SU-DHL-6 (cell line): ENCODE data around the gene DNAAF3.

Experiments
- H2AFZ ChIP-seq: fragments of 200-600 bp; sonication (generic); 2 replicates; pipeline ENCODE4 v1.6.1; 2014; ENCODE audit warnings: low read depth, mild to moderate bottlenecking, moderate library complexity, mixed read lengths, antibody characterized with exemption, low read length; ENCODE audit not compliant: severe bottlenecking
- H3F3A ChIP-seq: fragments of 200-600 bp; shearing (Covaris generic); 2 replicates; pipeline ENCODE4 v1.6.0; 2016; ENCODE audit warnings: antibody characterized with exemption, mild to moderate bottlenecking; ENCODE audit not compliant: insufficient read depth
- H3K27ac ChIP-seq: fragments of 200-600 bp; sonication (generic); 2 replicates; pipeline ENCODE4 v1.5.1; 2016; ENCODE audit warnings: low read depth, mild to moderate bottlenecking, low read length, moderate library complexity, mixed read lengths
- H3K27me3 ChIP-seq: fragments of 200-600 bp; sonication (generic), shearing (Covaris generic); 2 replicates; pipeline ENCODE4 v1.6.0; 2014; ENCODE audit warnings: mild to moderate bottlenecking, low read length
- H3K36me3 ChIP-seq: fragments of 200-600 bp; sonication (generic); 2 replicates; pipeline ENCODE4 v1.6.1; 2014; ENCODE audit warnings: mild to moderate bottlenecking, low read length, mixed read lengths
- H3K4me2 ChIP-seq: fragments of 300-600, 200-600 bp; shearing (Covaris generic), sonication (generic); 2 replicates; pipeline ENCODE4 v1.6.0; 2014; ENCODE audit warnings: low read length, low read depth, mild to moderate bottlenecking; ENCODE audit not compliant: poor library complexity, severe bottlenecking
- H3K4me3 ChIP-seq: fragments of 200-600 bp; sonication (generic); 2 replicates; pipeline ENCODE4 v1.5.1; 2014; ENCODE audit warnings: antibody characterized with exemption, low read length, mild to moderate bottlenecking, mixed read lengths; ENCODE audit not compliant: insufficient read depth, poor library complexity, severe bottlenecking
- H3K79me2 ChIP-seq: fragments of 200-600 bp; sonication (generic); 2 replicates; pipeline ENCODE4 v1.6.1; 2014; ENCODE audit warnings: mild to moderate bottlenecking, low read length, moderate library complexity; ENCODE audit not compliant: insufficient read depth
- H3K9ac ChIP-seq: fragments of 200-600 bp; sonication (generic); 2 replicates; pipeline ENCODE4 v1.7.0; 2014; ENCODE audit warnings: mild to moderate bottlenecking, low read length
- H3K9me2 ChIP-seq: fragments of 200-600 bp; sonication (generic); replicated peaks from 2 replicates; pipeline ENCODE4 v1.6.1; 2014; ENCODE audit warnings: low read length; ENCODE audit not compliant: insufficient read depth
- H3K9me3 ChIP-seq: fragments of 200-600 bp; sonication (generic); 2 replicates; pipeline ENCODE4 v1.6.1; 2014; ENCODE audit warnings: low read length, mixed read lengths; ENCODE audit not compliant: insufficient read depth
- H4K20me1 ChIP-seq: fragments of 200-600 bp; sonication (generic); 2 replicates; pipeline ENCODE4 v1.6.1; 2014; ENCODE audit warnings: low read depth, mild to moderate bottlenecking, antibody characterized with exemption, low read length, moderate library complexity, mixed read lengths
- EZH2phosphoT487 ChIP-seq: fragments of 200-600 bp; sonication (generic), shearing (Covaris generic); conservative IDR thresholded peaks from 2 replicates; pipeline ENCODE4 v1.6.1; 2018; ENCODE audit warnings: mild to moderate bottlenecking, antibody characterized with exemption, low read length, moderate library complexity, mixed read lengths
- TF ChIP-seq, protein P1 (sequence below): fragments of 200-600 bp; sonication (generic); IDR thresholded peaks from one replicate; pipeline ENCODE4 v1.5.1; 2017; ENCODE audit warnings: antibody characterized with exemption, mild to moderate bottlenecking, low read length, moderate library complexity; ENCODE audit not compliant: insufficient read depth, poor library complexity, severe bottlenecking

The DNAAF3 gene

GRCh38 chr19:55112777-55113569, 53.4 kb downstream of the DNAAF3 start:
- Histone ChIP-seq H3F3A (peaks cover 8% of the 10 kb centered on the region), H3K4me2 (peak overlapping the region; percentile 80), H4K20me1 (no peaks in the 10 kb centered on the region; the same call in 1 of the 2 replicates), H3K27ac (peak overlapping the region; percentile 91), H3K27me3 (no peaks in the 10 kb centered on the region), H3K4me3 (peak overlapping the region; percentile 25), H2AFZ (no peak overlapping the region), H3K79me2 (peaks cover 84% of the 10 kb centered on the region), H3K9me2 (no peaks in the 10 kb centered on the region), H3K36me3 (0 out of 2 replicates have a peak, but pooled peaks cover 3% of the 10 kb centered on the region), H3K9ac (peak overlapping the region; percentile 94), H3K9me3 (no peaks in the 10 kb centered on the region)
- no peak for TF ChIP-seq EZH2phosphoT487
- TF ChIP-seq, protein P1, sequence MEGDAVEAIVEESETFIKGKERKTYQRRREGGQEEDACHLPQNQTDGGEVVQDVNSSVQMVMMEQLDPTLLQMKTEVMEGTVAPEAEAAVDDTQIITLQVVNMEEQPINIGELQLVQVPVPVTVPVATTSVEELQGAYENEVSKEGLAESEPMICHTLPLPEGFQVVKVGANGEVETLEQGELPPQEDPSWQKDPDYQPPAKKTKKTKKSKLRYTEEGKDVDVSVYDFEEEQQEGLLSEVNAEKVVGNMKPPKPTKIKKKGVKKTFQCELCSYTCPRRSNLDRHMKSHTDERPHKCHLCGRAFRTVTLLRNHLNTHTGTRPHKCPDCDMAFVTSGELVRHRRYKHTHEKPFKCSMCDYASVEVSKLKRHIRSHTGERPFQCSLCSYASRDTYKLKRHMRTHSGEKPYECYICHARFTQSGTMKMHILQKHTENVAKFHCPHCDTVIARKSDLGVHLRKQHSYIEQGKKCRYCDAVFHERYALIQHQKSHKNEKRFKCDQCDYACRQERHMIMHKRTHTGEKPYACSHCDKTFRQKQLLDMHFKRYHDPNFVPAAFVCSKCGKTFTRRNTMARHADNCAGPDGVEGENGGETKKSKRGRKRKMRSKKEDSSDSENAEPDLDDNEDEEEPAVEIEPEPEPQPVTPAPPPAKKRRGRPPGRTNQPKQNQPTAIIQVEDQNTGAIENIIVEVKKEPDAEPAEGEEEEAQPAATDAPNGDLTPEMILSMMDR: peak; percentile 61

DNA sequence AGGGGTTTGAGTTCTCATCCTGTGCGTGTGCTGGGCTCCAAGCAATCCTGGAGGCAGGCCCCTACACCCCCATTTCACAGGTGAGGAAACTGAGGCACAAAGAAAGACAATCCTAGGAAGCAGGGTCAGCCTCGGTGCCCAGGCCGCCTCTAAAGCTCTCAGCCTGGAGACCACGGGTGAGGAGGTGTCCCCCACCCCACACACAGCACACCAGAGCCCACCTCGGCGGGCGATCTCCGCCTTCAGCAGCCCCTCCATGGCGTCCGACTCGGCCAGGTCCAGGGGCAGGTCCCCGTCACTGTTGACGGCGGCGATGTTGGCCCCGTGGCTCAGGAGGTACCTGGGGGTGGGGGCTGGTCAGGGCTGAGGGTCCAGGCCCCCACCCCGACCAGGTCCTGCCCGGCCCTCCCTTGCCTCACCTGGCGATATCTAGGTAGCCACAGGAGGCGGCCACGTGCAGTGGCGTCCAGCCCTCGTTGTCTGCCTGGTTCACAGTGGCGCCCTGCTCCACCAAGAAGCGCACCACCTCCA, 54.1 kb downstream of the DNAAF3 start:
- H3K27me3 ChIP-seq: no peaks in the 10 kb centered on the region
- H3K9ac ChIP-seq: peak overlapping the region; percentile 94
- H4K20me1 ChIP-seq: no peaks in the 10 kb centered on the region; the same call in 1 of the 2 replicates
- H3K4me2 ChIP-seq: peak overlapping the region; percentile 80
- H3K9me3 ChIP-seq: no peaks in the 10 kb centered on the region
- no peaks in the 10 kb centered on the region for H3K9me2 ChIP-seq
- 0 out of 2 replicates have a peak, but pooled peaks cover 3% of the 10 kb centered on the region for H3K36me3 ChIP-seq
- no peak overlapping the region for H2AFZ ChIP-seq
- peak overlapping the region; percentile 91 for H3K27ac ChIP-seq
- TF ChIP-seq EZH2phosphoT487: no peak
- TF ChIP-seq, protein P1: no peak
- H3K79me2 ChIP-seq: peaks cover 85% of the 10 kb centered on the region
- no peak overlapping the region for H3K4me3 ChIP-seq
- peaks cover 8% of the 10 kb centered on the region for H3F3A ChIP-seq

DNA sequence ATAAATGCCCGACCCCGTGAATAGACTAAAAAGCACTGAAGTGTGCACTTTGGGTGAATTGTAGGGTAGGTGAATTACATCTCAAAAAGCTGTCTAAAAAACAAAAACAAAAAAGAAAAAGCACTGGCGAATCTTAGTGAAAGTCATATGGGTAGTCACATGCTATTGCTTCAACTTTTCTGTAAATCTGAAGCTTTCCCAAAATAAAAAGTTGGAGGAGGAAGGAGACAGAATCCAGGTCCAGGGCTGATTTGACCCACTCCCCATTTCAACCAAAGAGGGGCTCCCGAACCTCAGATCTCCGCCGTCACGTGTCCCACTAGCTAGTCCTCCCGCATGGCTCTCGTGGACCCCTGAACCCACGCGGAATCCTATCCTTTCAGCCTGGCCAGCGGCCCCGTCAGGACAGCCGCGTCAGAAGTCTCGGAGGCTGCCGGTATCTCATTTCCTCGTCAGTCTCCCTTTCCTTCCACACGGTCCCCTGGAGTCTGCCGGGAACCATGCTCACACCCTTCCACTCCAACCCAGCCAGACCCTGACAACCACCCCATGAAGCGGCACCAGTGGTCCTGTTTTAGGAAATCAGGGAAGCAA, 55.1 kb downstream of the DNAAF3 start:
- no peak overlapping the region for H3K4me2 ChIP-seq
- no peak overlapping the region for H3K27ac ChIP-seq
- no peak overlapping the region for H3K9ac ChIP-seq
- H3K4me3 ChIP-seq: no peak overlapping the region
- H3K9me3 ChIP-seq: no peaks in the 10 kb centered on the region
- H3K9me2 ChIP-seq: no peaks in the 10 kb centered on the region
- no peak overlapping the region for H2AFZ ChIP-seq
- peaks cover 86% of the 10 kb centered on the region for H3K79me2 ChIP-seq
- no peaks in the 10 kb centered on the region; the same call in 1 of the 2 replicates for H4K20me1 ChIP-seq
- peaks cover 8% of the 10 kb centered on the region for H3F3A ChIP-seq
- no peak for TF ChIP-seq EZH2phosphoT487
- TF ChIP-seq, protein P1: no peak
- H3K36me3 ChIP-seq: 0 out of 2 replicates have a peak, but pooled peaks cover 3% of the 10 kb centered on the region
- H3K27me3 ChIP-seq: no peaks in the 10 kb centered on the region
